H54 (cell line): ENCODE data around the gene CASTOR1.

Experiments
- DNase-seq: peaks from one replicate; pipeline ENCODE4 v3.0.0; 2011; ENCODE audit warnings: low spot score, mixed read lengths; ENCODE audit not compliant: insufficient read length
- FAIRE-seq: peaks from 3 replicates; lab custom pipeline; 2011; peaks lifted over from hg19 to GRCh38; lab: Jason Lieb, UNC
- POLR2A ChIP-seq: IDR thresholded peaks from 2 replicates; pipeline ENCODE4 v1.6.1; 2011; ENCODE audit warnings: low read depth, mild to moderate bottlenecking, low read length

Gene CASTOR1

GRCh38 chr22:30277547-30278344 lies 11.6 kb downstream of the CASTOR1 start:
- TF ChIP-seq POLR2A: no peak
- DNase-seq (no peak), FAIRE-seq (no peak)

- no peak for FAIRE-seq
- no peak for DNase-seq
- TF ChIP-seq POLR2A: no peak
Observed at GRCh38 chr22:30276039-30276438, 13.3 kb downstream of the CASTOR1 start.

GRCh38 chr22:30275625-30276024 lies 13.7 kb downstream of the CASTOR1 start:
- no peak for TF ChIP-seq POLR2A
- no peak for DNase-seq
- no peak for FAIRE-seq

- TF ChIP-seq POLR2A: no peak
- no peak for DNase-seq
- FAIRE-seq: no peak
Observed at GRCh38 chr22:30274437-30274812, 14.9 kb downstream of the CASTOR1 start.

- FAIRE-seq (no peak), DNase-seq (no peak)
- no peak for TF ChIP-seq POLR2A
Observed at GRCh38 chr22:30273711-30274436, 15.4 kb downstream of the CASTOR1 start.

GRCh38 chr22:30272781-30273601 lies 16.3 kb downstream of the CASTOR1 start:
- FAIRE-seq: no peak
- no peak for DNase-seq
- no peak for TF ChIP-seq POLR2A

GRCh38 chr22:30270832-30271231 lies 18.5 kb downstream of the CASTOR1 start:
- DNase-seq (no peak), FAIRE-seq (no peak)
- no peak for TF ChIP-seq POLR2A

GRCh38 chr22:30268331-30268730 lies 21.0 kb downstream of the CASTOR1 start:
- no peak for DNase-seq
- FAIRE-seq: no peak

GRCh38 chr22:30267382-30268302 lies 21.7 kb downstream of the CASTOR1 start:
- no peak for TF ChIP-seq POLR2A
- DNase-seq (no peak), FAIRE-seq (no peak)

More at GRCh38 chr22:30268331-30268730, 21.0 kb downstream of the CASTOR1 start:
- no peak for TF ChIP-seq POLR2A

GRCh38 chr22:30266445-30267381 lies 22.6 kb downstream of the CASTOR1 start, which contains the start of gene OSM:
TSS of gene OSM (minus strand) at chr22:30266851. CDS start at chr22:30266799, 52 bp downstream.
- no peak for FAIRE-seq
- DNase-seq: no peak
- no peak for TF ChIP-seq POLR2A

GRCh38 chr22:30265823-30266444 lies 23.4 kb downstream of the CASTOR1 start:
- FAIRE-seq (no peak), DNase-seq (no peak)
- no peak for TF ChIP-seq POLR2A
